Epithelial cell of esophagus (primary cell): Measurements from ENCODE around the gene LCP1.

Source experiments
- DNase-seq: peaks from one replicate; pipeline ENCODE4 v3.0.0; 2010; ENCODE audit warnings: low read depth
- H3K4me3 ChIP-seq: 2 replicates; pipeline ENCODE4 v1.5.1; 2011; ENCODE audit warnings: mild to moderate bottlenecking, low read length, control low read depth
- CTCF ChIP-seq: IDR thresholded peaks from 2 replicates; pipeline ENCODE4 v1.5.1; 2011; ENCODE audit warnings: low read depth, mild to moderate bottlenecking, low read length, control low read depth, inconsistent platforms; ENCODE audit not compliant: insufficient read depth; ENCODE audit errors: missing control alignments

The LCP1 gene

DNA sequence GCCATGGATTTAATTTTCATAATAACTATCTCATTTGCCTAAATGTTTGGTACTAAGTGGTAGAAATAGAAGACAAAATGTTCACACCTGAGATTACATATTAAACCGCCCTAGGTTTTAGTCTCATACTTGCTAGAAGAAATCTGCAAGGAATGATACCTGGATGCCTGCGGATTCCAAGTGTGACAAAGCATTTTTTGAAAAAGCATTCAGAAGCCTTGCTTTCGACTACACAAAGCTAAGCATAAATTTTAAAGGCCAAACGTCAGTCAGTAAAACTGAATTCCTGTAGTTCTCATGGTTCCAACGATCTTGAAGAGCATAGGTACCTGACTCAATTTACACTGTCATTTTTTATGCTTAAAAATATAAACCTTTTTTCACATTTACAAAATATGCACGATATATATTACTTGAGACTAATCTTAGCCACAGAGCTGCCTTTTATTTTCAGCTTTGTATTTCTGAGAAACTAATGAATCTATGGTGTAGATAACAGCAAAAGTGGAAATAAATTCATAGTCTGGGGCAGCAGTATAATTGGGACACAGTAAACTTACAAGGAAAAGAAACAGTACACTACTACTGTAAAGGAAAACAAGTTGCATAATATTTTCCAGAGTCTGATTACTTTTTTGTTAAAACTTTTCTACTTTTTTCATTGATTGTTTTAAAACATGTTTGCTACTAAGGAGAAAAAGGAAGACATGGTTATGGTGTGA lies 28.5 kb upstream of the LCP1 start:
- no peak for TF ChIP-seq CTCF
- no peak overlapping the region for H3K4me3 ChIP-seq
- no peak for DNase-seq

DNA sequence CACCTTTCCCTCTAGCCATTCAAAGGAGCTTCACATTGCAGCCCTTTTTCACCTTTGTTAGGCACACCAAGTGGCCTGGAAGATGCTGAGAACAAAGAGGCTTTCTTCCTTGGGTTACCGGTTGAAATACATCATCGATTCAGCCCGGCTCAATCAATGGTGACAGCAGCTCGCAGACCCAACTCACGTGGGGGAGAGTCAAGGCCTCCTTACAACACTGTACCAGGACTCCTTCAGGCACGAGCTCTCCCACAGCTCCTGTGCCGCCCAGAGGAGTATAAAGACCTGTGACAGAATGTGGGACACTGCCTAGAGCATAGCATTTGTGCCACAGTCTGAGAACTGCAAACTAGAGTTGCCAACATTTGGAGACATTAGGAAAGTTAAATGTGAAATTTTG lies 25.9 kb upstream of the LCP1 start:
- no peak overlapping the region for H3K4me3 ChIP-seq
- no peak for TF ChIP-seq CTCF
- DNase-seq = no peak

DNA sequence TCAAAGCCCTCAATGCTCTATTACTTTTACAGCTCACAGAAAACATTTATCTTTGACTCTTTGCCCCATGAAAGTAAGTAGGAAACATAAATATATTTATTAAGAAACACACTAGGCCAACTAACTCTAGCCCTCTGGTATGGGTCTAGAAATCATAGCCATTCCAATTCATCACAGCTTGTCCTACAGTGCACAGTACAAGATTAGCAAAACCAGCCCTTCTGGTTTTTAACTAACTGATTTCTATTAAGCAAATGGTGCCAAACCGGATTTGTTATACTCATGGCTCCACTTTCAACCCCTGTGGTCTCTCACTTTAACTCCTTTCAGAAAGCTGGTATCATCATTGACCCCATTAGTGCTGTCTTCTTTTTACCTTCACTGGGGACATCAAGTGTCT lies 24.2 kb upstream of the LCP1 start:
- no peak for TF ChIP-seq CTCF
- no peak overlapping the region for H3K4me3 ChIP-seq
- DNase-seq = peak; percentile 47

- no peak for TF ChIP-seq CTCF
- DNase-seq = no peak
- H3K4me3 ChIP-seq = no peak overlapping the region
Observed at GRCh38 chr13:46202966-46203365, 21.0 kb upstream of the LCP1 start.

DNA sequence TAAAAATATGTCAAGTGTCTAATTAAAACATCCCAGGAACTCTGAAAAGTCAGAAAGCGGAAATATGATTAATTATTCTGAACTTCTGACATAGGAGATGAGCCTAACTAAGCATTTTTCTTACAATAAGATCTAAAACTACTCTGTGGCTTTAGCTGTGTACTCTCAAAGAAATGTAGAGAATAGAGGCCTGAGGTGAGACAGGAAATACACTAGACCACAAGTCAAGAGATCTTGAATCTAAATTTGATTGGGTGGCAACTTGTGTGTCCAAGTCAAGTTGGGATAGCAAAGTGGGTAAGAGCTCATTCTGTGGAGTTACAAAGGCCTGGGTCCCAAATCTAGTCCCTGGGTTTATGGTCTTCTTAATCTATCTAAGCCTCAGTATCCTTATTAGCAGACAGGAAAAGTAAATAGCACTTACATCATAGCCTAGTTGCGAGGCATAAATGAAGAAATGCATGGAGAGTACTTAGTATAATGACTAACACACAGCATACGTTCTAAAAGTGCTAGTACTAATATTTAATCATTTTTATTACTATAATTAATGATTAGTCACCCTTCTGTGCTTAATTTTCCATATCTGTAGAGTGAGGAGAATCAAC lies 20.3 kb upstream of the LCP1 start:
- TF ChIP-seq CTCF = no peak
- no peak overlapping the region for H3K4me3 ChIP-seq
- no peak for DNase-seq

DNA sequence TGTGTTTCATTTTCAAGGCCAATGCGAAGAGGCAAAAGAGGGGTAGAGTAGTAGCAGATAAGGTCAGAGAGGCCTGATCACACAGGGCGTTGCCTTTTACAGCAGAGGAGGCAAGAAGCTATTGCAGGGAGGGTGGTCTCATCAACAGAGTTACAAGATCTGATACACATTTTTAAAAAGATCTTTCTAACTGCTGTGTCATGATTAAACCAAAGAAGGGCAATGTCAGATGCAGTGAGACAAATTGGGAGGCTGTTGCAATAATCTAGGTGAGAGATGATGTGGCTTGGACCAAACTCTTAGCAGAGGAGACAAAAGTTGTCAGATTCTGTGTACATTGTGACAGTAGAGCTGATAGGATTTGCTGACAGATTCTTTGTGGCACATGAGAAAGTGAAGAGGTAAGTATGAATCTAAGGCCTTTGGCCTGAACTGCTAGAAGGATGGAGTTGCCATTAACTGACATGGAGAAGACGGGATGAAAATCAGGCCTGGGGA lies 16.8 kb upstream of the LCP1 start:
- H3K4me3 ChIP-seq = no peak overlapping the region
- no peak for TF ChIP-seq CTCF
- DNase-seq = no peak
